H9 (cell line): ENCODE results near the gene LIN28B. TPM values are rescaled to one million over a fixed set of nuclear protein-coding genes. Genes with fewer than 3 reads are reported as not detected.

Experiments used
- DNase-seq: peaks from one replicate; pipeline ENCODE4 v3.0.0-alpha.2; 2017
- H2AFZ ChIP-seq: one replicate; pipeline ENCODE4 v1.6.1; 2013; ENCODE audit warnings: mild to moderate bottlenecking, low read length, control low read depth, moderate library complexity
- H2AK5ac ChIP-seq: 2 replicates; pipeline ENCODE4 v1.6.1; 2013; ENCODE audit warnings: low read length, control low read depth, mixed read lengths; ENCODE audit not compliant: insufficient read length
- H2BK120ac ChIP-seq: one replicate; pipeline ENCODE4 v1.6.1; 2013; ENCODE audit warnings: low read depth, mild to moderate bottlenecking, low read length, control low read depth, inconsistent platforms; ENCODE audit not compliant: poor library complexity, severe bottlenecking
- H2BK12ac ChIP-seq: 2 replicates; pipeline ENCODE4 v1.6.1; 2013; ENCODE audit warnings: low read length, control low read depth, mixed read lengths, low read depth; ENCODE audit not compliant: insufficient read length
- H2BK15ac ChIP-seq: 2 replicates; pipeline ENCODE4 v1.6.1; 2013; ENCODE audit warnings: low read depth, low read length, control low read depth
- H2BK20ac ChIP-seq: one replicate; pipeline ENCODE4 v1.6.1; 2013; ENCODE audit warnings: low read depth, mild to moderate bottlenecking, low read length, control low read depth, inconsistent platforms; ENCODE audit not compliant: poor library complexity, severe bottlenecking
- H2BK5ac ChIP-seq: 2 replicates; pipeline ENCODE4 v1.6.1; 2013; ENCODE audit warnings: low read length, control low read depth, mixed read lengths; ENCODE audit not compliant: insufficient read length
- H3K14ac ChIP-seq: 2 replicates; pipeline ENCODE4 v1.6.1; 2013; ENCODE audit warnings: low read length, control low read depth; ENCODE audit not compliant: insufficient read depth
- H3K18ac ChIP-seq: 2 replicates; pipeline ENCODE4 v1.6.1; 2013; ENCODE audit warnings: low read depth, mild to moderate bottlenecking, mixed read lengths, low read length, control low read depth; ENCODE audit not compliant: insufficient read length
- H3K23ac ChIP-seq: 2 replicates; pipeline ENCODE4 v1.6.1; 2013; ENCODE audit warnings: low read length, control low read depth, mixed read lengths, low read depth; ENCODE audit not compliant: insufficient read length
- H3K23me2 ChIP-seq: 2 replicates; pipeline ENCODE4 v1.6.1; 2013; ENCODE audit warnings: low read depth, mild to moderate bottlenecking, mixed read lengths, low read length, control low read depth; ENCODE audit not compliant: insufficient read length, poor library complexity, severe bottlenecking
- H3K27ac ChIP-seq: 2 replicates; pipeline ENCODE4 v1.5.1; 2013; ENCODE audit warnings: low read length, control low read depth, mixed read lengths, low read depth; ENCODE audit not compliant: insufficient read length
- H3K27me3 ChIP-seq: 2 replicates; pipeline ENCODE4 v1.6.1; 2013; ENCODE audit warnings: low read length, control low read depth, inconsistent platforms; ENCODE audit not compliant: insufficient read depth
- H3K4ac ChIP-seq: 2 replicates; pipeline ENCODE4 v1.6.1; 2013; ENCODE audit warnings: low read depth, mild to moderate bottlenecking, control low read depth, inconsistent platforms, low read length, moderate library complexity
- H3K4me1 ChIP-seq: 2 replicates; pipeline ENCODE4 v1.6.1; 2013; ENCODE audit warnings: low read length, control low read depth, inconsistent platforms; ENCODE audit not compliant: insufficient read depth
- H3K4me2 ChIP-seq: 2 replicates; pipeline ENCODE4 v1.6.1; 2013; ENCODE audit warnings: low read length, control low read depth, mixed read lengths; ENCODE audit not compliant: insufficient read length, insufficient read depth
- H3K56ac ChIP-seq: 2 replicates; pipeline ENCODE4 v1.6.1; 2013; ENCODE audit warnings: low read depth, mild to moderate bottlenecking, mixed read lengths, low read length, control low read depth; ENCODE audit not compliant: insufficient read length
- H3K79me1 ChIP-seq: 2 replicates; pipeline ENCODE4 v1.6.1; 2013; ENCODE audit warnings: low read depth, mild to moderate bottlenecking, moderate library complexity, low read length, control low read depth, inconsistent platforms; ENCODE audit not compliant: insufficient read depth, poor library complexity, severe bottlenecking
- H3K79me2 ChIP-seq: 2 replicates; pipeline ENCODE4 v1.6.1; 2013; ENCODE audit warnings: low read length, control low read depth, inconsistent platforms; ENCODE audit not compliant: insufficient read depth
- H3K9ac ChIP-seq: 2 replicates; pipeline ENCODE4 v1.6.1; 2013; ENCODE audit warnings: low read length, control low read depth, mixed read lengths; ENCODE audit not compliant: insufficient read length; ENCODE audit errors: extremely low read depth
- H3K9me3 ChIP-seq: one replicate; pipeline ENCODE4 v1.6.1; 2013; ENCODE audit warnings: low read depth, low read length, inconsistent platforms; ENCODE audit not compliant: control insufficient read depth
- H3T11ph ChIP-seq: one replicate; pipeline ENCODE4 v1.6.1; 2013; ENCODE audit warnings: mild to moderate bottlenecking, low read length, control low read depth, inconsistent platforms
- H4K20me1 ChIP-seq: one replicate; pipeline ENCODE4 v1.6.1; 2013; ENCODE audit not compliant: control insufficient read depth, insufficient read length, insufficient read depth
- H4K5ac ChIP-seq: 2 replicates; pipeline ENCODE4 v1.6.1; 2013; ENCODE audit warnings: low read depth, mild to moderate bottlenecking, mixed read lengths, low read length, control low read depth; ENCODE audit not compliant: insufficient read length
- H4K8ac ChIP-seq: replicated peaks from 2 replicates; pipeline ENCODE4 v1.6.1; 2013; ENCODE audit warnings: low read length, control low read depth, mixed read lengths, low read depth; ENCODE audit not compliant: insufficient read length
- H4K91ac ChIP-seq: 2 replicates; pipeline ENCODE4 v1.6.1; 2013; ENCODE audit warnings: low read depth, mild to moderate bottlenecking, moderate library complexity, mixed read lengths, low read length, control low read depth; ENCODE audit not compliant: insufficient read length
- H3K27ac Mint-ChIP-seq, 3 experiments: 2 replicates in 2 of 3; 3 replicates in 1 of 3; pipeline ENCODE4 v1.8.0; 2020 to 2021; ENCODE audit warnings: mixed read lengths in 3 of 3, mild to moderate bottlenecking in 1 of 3, moderate library complexity in 1 of 3
- H3K27me3 Mint-ChIP-seq: 2 replicates; pipeline ENCODE4 v1.8.0; 2021; ENCODE audit warnings: low read depth, mild to moderate bottlenecking, moderate library complexity, mixed read lengths
- H3K36me3 Mint-ChIP-seq, 3 experiments: 2 replicates in 2 of 3; 3 replicates in 1 of 3; pipeline ENCODE4 v1.8.0; 2020 to 2021; ENCODE audit warnings: low read depth in 3 of 3, mixed read lengths in 3 of 3; ENCODE audit not compliant: insufficient read depth in 1 of 3
- H3K4me1 Mint-ChIP-seq, 2 experiments: 2 replicates each; pipeline ENCODE4 v1.8.0; 2020; ENCODE audit warnings: mixed read lengths in 2 of 2
- H3K4me3 Mint-ChIP-seq, 2 experiments: 2 replicates in 1 of 2; 3 replicates in 1 of 2; pipeline ENCODE4 v1.8.0; 2020 to 2021; ENCODE audit warnings: mild to moderate bottlenecking in 2 of 2, mixed read lengths in 2 of 2, moderate library complexity in 1 of 2
- H3K9me3 Mint-ChIP-seq, 2 experiments: 2 replicates in 1 of 2; 3 replicates in 1 of 2; pipeline ENCODE4 v1.8.0; 2020; ENCODE audit warnings: mild to moderate bottlenecking in 2 of 2, mixed read lengths in 2 of 2, moderate library complexity in 1 of 2
- WGBS: extraction: QIAGEN DNeasy Blood & Tissue Kit; methylation state at CpG from one replicate; pipeline ENCODE4 v1.1.7; 2013; ENCODE audit warnings: missing lambda C conversion rate, low lambda C conversion rate, mixed read lengths; ENCODE audit not compliant: insufficient read length; ENCODE audit errors: extremely low coverage; 5-methylcytosine and 5-hydroxymethylcytosine counted together
- total RNA-seq: library from RNA; stranded (reverse); gene quantifications from 2 replicates; pipeline ENCODE4 v1.2.1, GENCODE V29; 2021
- TF ChIP-seq, protein P1 (sequence below): fragments of 200-600 bp; sonication (generic); conservative IDR thresholded peaks from 3 replicates; pipeline ENCODE4 v1.8.0; 2021; ENCODE audit warnings: antibody characterized with exemption, mild to moderate bottlenecking

The LIN28B gene
- total RNA-seq, 1 experiment from 2014 or later, result 110 TPM

DNA sequence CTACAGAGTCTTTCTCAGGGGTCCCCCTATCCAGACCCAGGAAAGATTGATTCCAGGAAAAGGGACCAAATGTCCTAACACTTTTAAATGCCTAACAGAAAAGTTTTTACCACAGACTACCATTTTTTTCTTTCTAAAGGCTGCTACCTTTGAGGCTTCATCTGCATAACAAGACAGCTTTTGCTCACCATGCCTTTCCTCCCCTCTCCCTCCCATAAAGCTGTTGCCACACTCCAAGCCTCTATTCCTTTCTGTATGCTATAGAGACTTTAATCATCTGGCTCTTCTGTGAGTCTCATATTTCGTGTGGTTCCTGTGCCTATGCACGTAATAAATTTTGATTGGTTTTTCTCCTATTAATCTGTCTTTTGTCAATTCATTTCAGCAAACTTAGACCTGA, 26.0 kb upstream of the LIN28B start:
- Mint-ChIP-seq H3K27ac (no peak overlapping the region; a peak in 1 of 7 replicates), H3K36me3 (peaks cover 0 to 3% (median 0%) of the 10 kb centered on the region in 3 experiments; a peak in 1 of 7 replicates), H3K27me3 (no peaks in the 10 kb centered on the region), H3K9me3 (no peaks in the 10 kb centered on the region; a peak in 2 of 5 replicates), H3K4me3 (no peak overlapping the region), H3K4me1 (peaks cover 14 to 18% of the 10 kb centered on the region in 2 experiments)
- H3K18ac ChIP-seq, result no peak overlapping the region
- no peak overlapping the region for H2BK120ac ChIP-seq
- H3K79me1 ChIP-seq, result no peaks in the 10 kb centered on the region
- no peak overlapping the region for H4K91ac ChIP-seq
- no peak overlapping the region for H3K23ac ChIP-seq
- no peak overlapping the region for H2BK5ac ChIP-seq
- WGBS, result no CpG with 5 or more reads among the region's 2 CpGs
- H4K8ac ChIP-seq, result no peak overlapping the region
- no peak overlapping the region for H3T11ph ChIP-seq
- H3K56ac ChIP-seq, result no peak overlapping the region
- H3K4me1 ChIP-seq, result no peaks in the 10 kb centered on the region
- H4K5ac ChIP-seq, result no peak overlapping the region
- H3K9me3 ChIP-seq, result no peaks in the 10 kb centered on the region
- H2AFZ ChIP-seq, result no peak overlapping the region
- H2BK12ac ChIP-seq, result no peak overlapping the region
- TF ChIP-seq, protein P1, sequence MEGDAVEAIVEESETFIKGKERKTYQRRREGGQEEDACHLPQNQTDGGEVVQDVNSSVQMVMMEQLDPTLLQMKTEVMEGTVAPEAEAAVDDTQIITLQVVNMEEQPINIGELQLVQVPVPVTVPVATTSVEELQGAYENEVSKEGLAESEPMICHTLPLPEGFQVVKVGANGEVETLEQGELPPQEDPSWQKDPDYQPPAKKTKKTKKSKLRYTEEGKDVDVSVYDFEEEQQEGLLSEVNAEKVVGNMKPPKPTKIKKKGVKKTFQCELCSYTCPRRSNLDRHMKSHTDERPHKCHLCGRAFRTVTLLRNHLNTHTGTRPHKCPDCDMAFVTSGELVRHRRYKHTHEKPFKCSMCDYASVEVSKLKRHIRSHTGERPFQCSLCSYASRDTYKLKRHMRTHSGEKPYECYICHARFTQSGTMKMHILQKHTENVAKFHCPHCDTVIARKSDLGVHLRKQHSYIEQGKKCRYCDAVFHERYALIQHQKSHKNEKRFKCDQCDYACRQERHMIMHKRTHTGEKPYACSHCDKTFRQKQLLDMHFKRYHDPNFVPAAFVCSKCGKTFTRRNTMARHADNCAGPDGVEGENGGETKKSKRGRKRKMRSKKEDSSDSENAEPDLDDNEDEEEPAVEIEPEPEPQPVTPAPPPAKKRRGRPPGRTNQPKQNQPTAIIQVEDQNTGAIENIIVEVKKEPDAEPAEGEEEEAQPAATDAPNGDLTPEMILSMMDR, result no peak
- no peak overlapping the region for H2BK20ac ChIP-seq
- no peaks in the 10 kb centered on the region for H3K27me3 ChIP-seq
- no peaks in the 10 kb centered on the region for H4K20me1 ChIP-seq
- no peak overlapping the region for H2AK5ac ChIP-seq
- H2BK15ac ChIP-seq, result no peak overlapping the region
- no peak overlapping the region for H3K14ac ChIP-seq
- H3K79me2 ChIP-seq, result no peaks in the 10 kb centered on the region
- no peak overlapping the region for H3K4ac ChIP-seq
- H3K27ac ChIP-seq, result no peak overlapping the region
- no peak overlapping the region for H3K9ac ChIP-seq
- no peak for DNase-seq
- no peaks in the 10 kb centered on the region for H3K23me2 ChIP-seq
- H3K4me2 ChIP-seq, result no peak overlapping the region
